Measurements from ENCODE around the gene ETV7. TPM values are rescaled to one million over a fixed set of nuclear protein-coding genes. Genes with fewer than 3 reads are reported as not detected.

Gene ETV7
- total and polyA plus RNA-seq, 2 experiments from 2014 or later = 0.47 to 1.2 TPM

DNA sequence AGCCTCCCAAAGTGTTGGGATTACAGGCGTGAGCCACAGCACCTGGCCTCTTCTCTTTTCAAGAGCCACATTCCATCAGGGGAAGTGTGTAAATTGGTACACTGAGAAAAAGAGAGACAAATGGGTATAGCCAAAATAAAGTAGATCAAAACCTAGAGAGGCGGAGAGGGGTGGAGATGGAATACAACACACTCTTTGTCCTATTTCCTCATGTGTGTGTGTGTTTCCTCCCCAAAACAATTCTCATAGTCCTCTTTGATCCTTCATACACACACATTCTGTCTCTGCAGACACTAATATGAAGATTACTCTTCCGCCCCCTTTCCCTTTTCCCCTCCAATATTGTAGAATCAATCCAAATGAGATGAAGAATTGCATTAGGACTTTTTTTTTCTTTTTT lies 39.2 kb upstream of the ETV7 start:
- H3K4me1 ChIP-seq (ENCODE audit: insufficient read depth) = peaks cover 8% of the 10 kb centered on the region; the same call in 1 of the 2 replicates
- H2AFZ ChIP-seq = no peak overlapping the region
- ATAC-seq (no peak), DNase-seq (ENCODE audit: low spot score) (no peak)
- Mint-ChIP-seq H3K9me3 (no peaks in the 10 kb centered on the region), H3K4me3 (no peak overlapping the region), H3K36me3 (ENCODE audit: low read depth) (no peaks in the 10 kb centered on the region), H3K27ac (no peak overlapping the region), H3K27me3 (ENCODE audit: insufficient read depth, low read depth, poor library complexity) (peaks cover 7% of the 10 kb centered on the region), H3K4me1 (peaks cover 14% of the 10 kb centered on the region)
- no peaks in the 10 kb centered on the region for H3K36me3 ChIP-seq (ENCODE audit: insufficient read depth)
- no peaks in the 10 kb centered on the region for H3K79me2 ChIP-seq (replicated peaks; ENCODE audit: insufficient read depth)
- no peak for TF ChIP-seq ZNF331 (CRISPR knock-in tag; IDR thresholded peaks at IDR 0.05; ENCODE audit: low read depth)
- no peak for TF ChIP-seq JUNB (IDR thresholded peaks at IDR 0.05; ENCODE audit: unreplicated experiment)
- no peak for TF ChIP-seq NANOG (IDR thresholded peaks at IDR 0.05; ENCODE audit: borderline replicate concordance)
- no peak for TF ChIP-seq EZH2 (IDR thresholded peaks at IDR 0.05; ENCODE audit: low read depth, unreplicated experiment)
- no peak for TF ChIP-seq POLR2AphosphoS5 (IDR thresholded peaks at IDR 0.05; ENCODE audit: low read depth)
- no peak for TF ChIP-seq CREB1 (CRISPR knock-in tag; IDR thresholded peaks at IDR 0.05; ENCODE audit: low read depth)
- TF ChIP-seq, protein P1, sequence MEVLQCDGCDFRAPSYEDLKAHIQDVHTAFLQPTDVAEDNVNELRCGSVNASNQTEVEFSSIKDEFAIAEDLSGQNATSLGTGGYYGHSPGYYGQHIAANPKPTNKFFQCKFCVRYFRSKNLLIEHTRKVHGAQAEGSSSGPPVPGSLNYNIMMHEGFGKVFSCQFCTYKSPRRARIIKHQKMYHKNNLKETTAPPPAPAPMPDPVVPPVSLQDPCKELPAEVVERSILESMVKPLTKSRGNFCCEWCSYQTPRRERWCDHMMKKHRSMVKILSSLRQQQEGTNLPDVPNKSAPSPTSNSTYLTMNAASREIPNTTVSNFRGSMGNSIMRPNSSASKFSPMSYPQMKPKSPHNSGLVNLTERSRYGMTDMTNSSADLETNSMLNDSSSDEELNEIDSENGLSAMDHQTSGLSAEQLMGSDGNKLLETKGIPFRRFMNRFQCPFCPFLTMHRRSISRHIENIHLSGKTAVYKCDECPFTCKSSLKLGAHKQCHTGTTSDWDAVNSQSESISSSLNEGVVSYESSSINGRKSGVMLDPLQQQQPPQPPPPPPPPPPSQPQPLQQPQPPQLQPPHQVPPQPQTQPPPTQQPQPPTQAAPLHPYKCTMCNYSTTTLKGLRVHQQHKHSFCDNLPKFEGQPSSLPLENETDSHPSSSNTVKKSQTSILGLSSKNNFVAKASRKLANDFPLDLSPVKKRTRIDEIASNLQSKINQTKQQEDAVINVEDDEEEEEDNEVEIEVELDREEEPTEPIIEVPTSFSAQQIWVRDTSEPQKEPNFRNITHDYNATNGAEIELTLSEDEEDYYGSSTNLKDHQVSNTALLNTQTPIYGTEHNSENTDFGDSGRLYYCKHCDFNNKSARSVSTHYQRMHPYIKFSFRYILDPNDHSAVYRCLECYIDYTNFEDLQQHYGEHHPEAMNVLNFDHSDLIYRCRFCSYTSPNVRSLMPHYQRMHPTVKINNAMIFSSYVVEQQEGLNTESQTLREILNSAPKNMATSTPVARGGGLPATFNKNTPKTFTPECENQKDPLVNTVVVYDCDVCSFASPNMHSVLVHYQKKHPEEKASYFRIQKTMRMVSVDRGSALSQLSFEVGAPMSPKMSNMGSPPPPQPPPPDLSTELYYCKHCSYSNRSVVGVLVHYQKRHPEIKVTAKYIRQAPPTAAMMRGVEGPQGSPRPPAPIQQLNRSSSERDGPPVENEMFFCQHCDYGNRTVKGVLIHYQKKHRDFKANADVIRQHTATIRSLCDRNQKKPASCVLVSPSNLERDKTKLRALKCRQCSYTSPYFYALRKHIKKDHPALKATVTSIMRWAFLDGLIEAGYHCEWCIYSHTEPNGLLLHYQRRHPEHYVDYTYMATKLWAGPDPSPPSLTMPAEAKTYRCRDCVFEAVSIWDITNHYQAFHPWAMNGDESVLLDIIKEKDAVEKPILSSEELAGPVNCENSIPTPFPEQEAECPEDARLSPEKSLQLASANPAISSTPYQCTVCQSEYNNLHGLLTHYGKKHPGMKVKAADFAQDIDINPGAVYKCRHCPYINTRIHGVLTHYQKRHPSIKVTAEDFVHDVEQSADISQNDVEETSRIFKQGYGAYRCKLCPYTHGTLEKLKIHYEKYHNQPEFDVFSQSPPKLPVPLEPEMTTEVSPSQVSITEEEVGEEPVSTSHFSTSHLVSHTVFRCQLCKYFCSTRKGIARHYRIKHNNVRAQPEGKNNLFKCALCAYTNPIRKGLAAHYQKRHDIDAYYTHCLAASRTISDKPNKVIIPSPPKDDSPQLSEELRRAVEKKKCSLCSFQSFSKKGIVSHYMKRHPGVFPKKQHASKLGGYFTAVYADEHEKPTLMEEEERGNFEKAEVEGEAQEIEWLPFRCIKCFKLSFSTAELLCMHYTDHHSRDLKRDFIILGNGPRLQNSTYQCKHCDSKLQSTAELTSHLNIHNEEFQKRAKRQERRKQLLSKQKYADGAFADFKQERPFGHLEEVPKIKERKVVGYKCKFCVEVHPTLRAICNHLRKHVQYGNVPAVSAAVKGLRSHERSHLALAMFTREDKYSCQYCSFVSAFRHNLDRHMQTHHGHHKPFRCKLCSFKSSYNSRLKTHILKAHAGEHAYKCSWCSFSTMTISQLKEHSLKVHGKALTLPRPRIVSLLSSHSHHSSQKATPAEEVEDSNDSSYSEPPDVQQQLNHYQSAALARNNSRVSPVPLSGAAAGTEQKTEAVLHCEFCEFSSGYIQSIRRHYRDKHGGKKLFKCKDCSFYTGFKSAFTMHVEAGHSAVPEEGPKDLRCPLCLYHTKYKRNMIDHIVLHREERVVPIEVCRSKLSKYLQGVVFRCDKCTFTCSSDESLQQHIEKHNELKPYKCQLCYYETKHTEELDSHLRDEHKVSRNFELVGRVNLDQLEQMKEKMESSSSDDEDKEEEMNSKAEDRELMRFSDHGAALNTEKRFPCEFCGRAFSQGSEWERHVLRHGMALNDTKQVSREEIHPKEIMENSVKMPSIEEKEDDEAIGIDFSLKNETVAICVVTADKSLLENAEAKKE (CRISPR knock-in tag; IDR thresholded peaks at IDR 0.05) = no peak
- no peak for TF ChIP-seq EZH2phosphoT487 (IDR thresholded peaks at IDR 0.05; ENCODE audit: unreplicated experiment)
- TF ChIP-seq, protein P2, sequence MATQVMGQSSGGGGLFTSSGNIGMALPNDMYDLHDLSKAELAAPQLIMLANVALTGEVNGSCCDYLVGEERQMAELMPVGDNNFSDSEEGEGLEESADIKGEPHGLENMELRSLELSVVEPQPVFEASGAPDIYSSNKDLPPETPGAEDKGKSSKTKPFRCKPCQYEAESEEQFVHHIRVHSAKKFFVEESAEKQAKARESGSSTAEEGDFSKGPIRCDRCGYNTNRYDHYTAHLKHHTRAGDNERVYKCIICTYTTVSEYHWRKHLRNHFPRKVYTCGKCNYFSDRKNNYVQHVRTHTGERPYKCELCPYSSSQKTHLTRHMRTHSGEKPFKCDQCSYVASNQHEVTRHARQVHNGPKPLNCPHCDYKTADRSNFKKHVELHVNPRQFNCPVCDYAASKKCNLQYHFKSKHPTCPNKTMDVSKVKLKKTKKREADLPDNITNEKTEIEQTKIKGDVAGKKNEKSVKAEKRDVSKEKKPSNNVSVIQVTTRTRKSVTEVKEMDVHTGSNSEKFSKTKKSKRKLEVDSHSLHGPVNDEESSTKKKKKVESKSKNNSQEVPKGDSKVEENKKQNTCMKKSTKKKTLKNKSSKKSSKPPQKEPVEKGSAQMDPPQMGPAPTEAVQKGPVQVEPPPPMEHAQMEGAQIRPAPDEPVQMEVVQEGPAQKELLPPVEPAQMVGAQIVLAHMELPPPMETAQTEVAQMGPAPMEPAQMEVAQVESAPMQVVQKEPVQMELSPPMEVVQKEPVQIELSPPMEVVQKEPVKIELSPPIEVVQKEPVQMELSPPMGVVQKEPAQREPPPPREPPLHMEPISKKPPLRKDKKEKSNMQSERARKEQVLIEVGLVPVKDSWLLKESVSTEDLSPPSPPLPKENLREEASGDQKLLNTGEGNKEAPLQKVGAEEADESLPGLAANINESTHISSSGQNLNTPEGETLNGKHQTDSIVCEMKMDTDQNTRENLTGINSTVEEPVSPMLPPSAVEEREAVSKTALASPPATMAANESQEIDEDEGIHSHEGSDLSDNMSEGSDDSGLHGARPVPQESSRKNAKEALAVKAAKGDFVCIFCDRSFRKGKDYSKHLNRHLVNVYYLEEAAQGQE (IDR thresholded peaks at IDR 0.05; ENCODE audit: unreplicated experiment) = no peak
- TF ChIP-seq ZNF114 (CRISPR knock-in tag; IDR thresholded peaks at IDR 0.05) = no peak
- TF ChIP-seq, protein P3, sequence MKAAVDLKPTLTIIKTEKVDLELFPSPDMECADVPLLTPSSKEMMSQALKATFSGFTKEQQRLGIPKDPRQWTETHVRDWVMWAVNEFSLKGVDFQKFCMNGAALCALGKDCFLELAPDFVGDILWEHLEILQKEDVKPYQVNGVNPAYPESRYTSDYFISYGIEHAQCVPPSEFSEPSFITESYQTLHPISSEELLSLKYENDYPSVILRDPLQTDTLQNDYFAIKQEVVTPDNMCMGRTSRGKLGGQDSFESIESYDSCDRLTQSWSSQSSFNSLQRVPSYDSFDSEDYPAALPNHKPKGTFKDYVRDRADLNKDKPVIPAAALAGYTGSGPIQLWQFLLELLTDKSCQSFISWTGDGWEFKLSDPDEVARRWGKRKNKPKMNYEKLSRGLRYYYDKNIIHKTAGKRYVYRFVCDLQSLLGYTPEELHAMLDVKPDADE (IDR thresholded peaks at IDR 0.05) = no peak
- TF ChIP-seq, protein P4, sequence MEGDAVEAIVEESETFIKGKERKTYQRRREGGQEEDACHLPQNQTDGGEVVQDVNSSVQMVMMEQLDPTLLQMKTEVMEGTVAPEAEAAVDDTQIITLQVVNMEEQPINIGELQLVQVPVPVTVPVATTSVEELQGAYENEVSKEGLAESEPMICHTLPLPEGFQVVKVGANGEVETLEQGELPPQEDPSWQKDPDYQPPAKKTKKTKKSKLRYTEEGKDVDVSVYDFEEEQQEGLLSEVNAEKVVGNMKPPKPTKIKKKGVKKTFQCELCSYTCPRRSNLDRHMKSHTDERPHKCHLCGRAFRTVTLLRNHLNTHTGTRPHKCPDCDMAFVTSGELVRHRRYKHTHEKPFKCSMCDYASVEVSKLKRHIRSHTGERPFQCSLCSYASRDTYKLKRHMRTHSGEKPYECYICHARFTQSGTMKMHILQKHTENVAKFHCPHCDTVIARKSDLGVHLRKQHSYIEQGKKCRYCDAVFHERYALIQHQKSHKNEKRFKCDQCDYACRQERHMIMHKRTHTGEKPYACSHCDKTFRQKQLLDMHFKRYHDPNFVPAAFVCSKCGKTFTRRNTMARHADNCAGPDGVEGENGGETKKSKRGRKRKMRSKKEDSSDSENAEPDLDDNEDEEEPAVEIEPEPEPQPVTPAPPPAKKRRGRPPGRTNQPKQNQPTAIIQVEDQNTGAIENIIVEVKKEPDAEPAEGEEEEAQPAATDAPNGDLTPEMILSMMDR (conservative IDR thresholded peaks at IDR 0.05; ENCODE audit: low read depth in 2 of 2) = no peak
- TF ChIP-seq STAT1 (IDR thresholded peaks at IDR 0.05; ENCODE audit: unreplicated experiment) = no peak
- no peaks in the 10 kb centered on the region; the same call in 1 of the 2 replicates for H3F3A ChIP-seq (replicated peaks; ENCODE audit: low read depth)
- no peaks in the 10 kb centered on the region for H3K9me2 ChIP-seq (ENCODE audit: insufficient read depth)
- H3K4me2 ChIP-seq = no peak overlapping the region
- H3K27me3 ChIP-seq (ENCODE audit: insufficient read depth) = no peaks in the 10 kb centered on the region
- no peak overlapping the region for H3K27ac ChIP-seq (ENCODE audit: low read depth)
- H4K20me1 ChIP-seq (replicated peaks; ENCODE audit: insufficient read depth) = no peaks in the 10 kb centered on the region
- H3K4me3 ChIP-seq = no peak overlapping the region
